ENCODE results near the gene NAV2.

NAV2 gene

GRCh38 chr11:20157728-20158127, 445.1 kb downstream of the NAV2 start:
- no peaks in the 10 kb centered on the region for H3K4me1 ChIP-seq (ENCODE audit: low read length)
- H3K27ac ChIP-seq (ENCODE audit: low read length): no peak overlapping the region
- no peak for DNase-seq
- H3K4me3 ChIP-seq (ENCODE audit: low read length): no peak overlapping the region
- 0 out of 2 replicates have a peak, but pooled peaks cover 3% of the 10 kb centered on the region for H3F3A ChIP-seq (ENCODE audit: insufficient read depth, low read length)
- TF ChIP-seq, protein P1, sequence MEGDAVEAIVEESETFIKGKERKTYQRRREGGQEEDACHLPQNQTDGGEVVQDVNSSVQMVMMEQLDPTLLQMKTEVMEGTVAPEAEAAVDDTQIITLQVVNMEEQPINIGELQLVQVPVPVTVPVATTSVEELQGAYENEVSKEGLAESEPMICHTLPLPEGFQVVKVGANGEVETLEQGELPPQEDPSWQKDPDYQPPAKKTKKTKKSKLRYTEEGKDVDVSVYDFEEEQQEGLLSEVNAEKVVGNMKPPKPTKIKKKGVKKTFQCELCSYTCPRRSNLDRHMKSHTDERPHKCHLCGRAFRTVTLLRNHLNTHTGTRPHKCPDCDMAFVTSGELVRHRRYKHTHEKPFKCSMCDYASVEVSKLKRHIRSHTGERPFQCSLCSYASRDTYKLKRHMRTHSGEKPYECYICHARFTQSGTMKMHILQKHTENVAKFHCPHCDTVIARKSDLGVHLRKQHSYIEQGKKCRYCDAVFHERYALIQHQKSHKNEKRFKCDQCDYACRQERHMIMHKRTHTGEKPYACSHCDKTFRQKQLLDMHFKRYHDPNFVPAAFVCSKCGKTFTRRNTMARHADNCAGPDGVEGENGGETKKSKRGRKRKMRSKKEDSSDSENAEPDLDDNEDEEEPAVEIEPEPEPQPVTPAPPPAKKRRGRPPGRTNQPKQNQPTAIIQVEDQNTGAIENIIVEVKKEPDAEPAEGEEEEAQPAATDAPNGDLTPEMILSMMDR (IDR thresholded peaks at IDR 0.05; ENCODE audit: low read length): no peak
- TF ChIP-seq EZH2phosphoT487 (IDR thresholded peaks at IDR 0.05; ENCODE audit: low read length) (no peak), EZH2 (optimal IDR thresholded peaks at IDR 0.05; ENCODE audit: low read depth, low read length) (no peak)
- no peaks in the 10 kb centered on the region for H4K20me1 ChIP-seq (ENCODE audit: insufficient read depth, low read length)
- H2AFZ ChIP-seq (ENCODE audit: low read length): no peak overlapping the region
- H3K9me2 ChIP-seq (replicated peaks; ENCODE audit: insufficient read depth, low read length): no peaks in the 10 kb centered on the region
- H3K9me3 ChIP-seq (replicated peaks; ENCODE audit: insufficient read depth, low read length): no peaks in the 10 kb centered on the region
- H3K27me3 ChIP-seq (replicated peaks; ENCODE audit: insufficient read depth, low read length): peaks cover 66% of the 10 kb centered on the region
- no peak overlapping the region for H3K9ac ChIP-seq (ENCODE audit: low read length)
- H3K79me2 ChIP-seq (ENCODE audit: low read length): no peaks in the 10 kb centered on the region
- no peak overlapping the region for H3K4me2 ChIP-seq (ENCODE audit: low read depth, low read length)
- H3K36me3 ChIP-seq (replicated peaks; ENCODE audit: insufficient read depth, low read length): no peaks in the 10 kb centered on the region

GRCh38 chr11:20158597-20159257, 446.1 kb downstream of the NAV2 start:
- H3K4me1 ChIP-seq (ENCODE audit: low read length): no peaks in the 10 kb centered on the region
- no peak for DNase-seq
- H3K4me2 ChIP-seq (ENCODE audit: low read depth, low read length): no peak overlapping the region
- no peaks in the 10 kb centered on the region for H3K36me3 ChIP-seq (replicated peaks; ENCODE audit: insufficient read depth, low read length)
- peaks cover 74% of the 10 kb centered on the region for H3K27me3 ChIP-seq (replicated peaks; ENCODE audit: insufficient read depth, low read length)
- H3K27ac ChIP-seq (ENCODE audit: low read length): no peak overlapping the region
- no peaks in the 10 kb centered on the region for H3K9me2 ChIP-seq (replicated peaks; ENCODE audit: insufficient read depth, low read length)
- H2AFZ ChIP-seq (ENCODE audit: low read length): no peak overlapping the region
- TF ChIP-seq EZH2 (optimal IDR thresholded peaks at IDR 0.05; ENCODE audit: low read depth, low read length) (no peak), EZH2phosphoT487 (IDR thresholded peaks at IDR 0.05; ENCODE audit: low read length) (no peak)
- TF ChIP-seq, protein P1 (IDR thresholded peaks at IDR 0.05; ENCODE audit: low read length): no peak
- no peaks in the 10 kb centered on the region for H4K20me1 ChIP-seq (ENCODE audit: insufficient read depth, low read length)
- 0 out of 2 replicates have a peak, but pooled peaks cover 3% of the 10 kb centered on the region for H3F3A ChIP-seq (ENCODE audit: insufficient read depth, low read length)
- H3K9me3 ChIP-seq (replicated peaks; ENCODE audit: insufficient read depth, low read length): no peaks in the 10 kb centered on the region
- no peak overlapping the region for H3K9ac ChIP-seq (ENCODE audit: low read length)
- H3K79me2 ChIP-seq (ENCODE audit: low read length): no peaks in the 10 kb centered on the region
- H3K4me3 ChIP-seq (ENCODE audit: low read length): no peak overlapping the region

DNA sequence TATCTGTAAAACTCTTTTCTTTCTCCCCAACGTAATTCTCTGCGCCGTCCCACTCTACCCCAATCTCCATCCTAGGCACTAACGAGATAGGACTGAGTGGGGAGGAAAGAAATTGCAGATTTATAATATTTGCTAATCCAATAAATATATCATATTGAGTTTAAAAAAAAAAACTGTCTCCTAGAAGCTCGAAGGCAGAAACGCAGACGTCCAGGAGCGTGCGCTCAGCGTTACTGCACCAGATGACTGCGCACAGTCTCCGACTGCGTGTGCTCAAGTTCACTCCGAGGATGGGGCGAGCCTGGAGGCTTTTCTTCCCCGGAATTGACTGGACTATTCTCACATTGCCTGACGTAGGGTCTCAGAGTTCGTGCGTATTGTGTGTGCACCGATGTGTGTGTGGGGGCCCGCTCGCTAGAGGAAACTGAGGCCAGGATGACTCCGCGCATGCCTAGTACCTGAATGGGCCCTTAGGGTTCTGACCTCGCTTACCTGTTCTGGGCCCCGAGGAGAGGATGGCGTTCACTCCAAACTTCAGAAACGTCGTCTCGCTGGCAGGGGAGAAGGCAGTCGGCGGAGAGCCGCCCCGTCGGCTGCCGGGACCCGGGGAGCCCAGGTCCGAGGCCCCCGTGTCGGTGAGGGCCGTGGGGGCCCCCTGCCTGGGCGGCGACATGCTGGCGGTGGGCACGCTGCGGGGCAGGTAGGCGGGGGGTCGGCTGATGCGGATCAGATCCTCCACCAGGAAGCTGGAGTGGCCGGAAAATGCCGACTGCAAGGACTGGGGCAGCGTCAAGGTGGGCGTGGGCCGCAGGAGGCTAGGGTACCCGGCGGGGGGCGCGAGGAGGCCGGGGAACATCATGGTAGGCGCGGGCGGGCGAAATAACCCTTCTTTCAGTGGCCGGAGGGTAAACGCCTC, 447.1 kb downstream of the NAV2 start:
- Histone ChIP-seq H2AFZ (ENCODE audit: low read length) (no peak overlapping the region), H3K79me2 (ENCODE audit: low read length) (no peaks in the 10 kb centered on the region), H3K36me3 (replicated peaks; ENCODE audit: insufficient read depth, low read length) (no peaks in the 10 kb centered on the region)

More for the DNA sequence above, 447.1 kb downstream of the NAV2 start:
- DNase-seq: no peak
- no peak overlapping the region for H3K4me2 ChIP-seq (ENCODE audit: low read depth, low read length)
- 0 out of 2 replicates have a peak, but pooled peaks cover 3% of the 10 kb centered on the region for H3F3A ChIP-seq (ENCODE audit: insufficient read depth, low read length)
- no peak overlapping the region for H3K9ac ChIP-seq (ENCODE audit: low read length)
- no peak overlapping the region for H3K27ac ChIP-seq (ENCODE audit: low read length)
- H3K4me1 ChIP-seq (ENCODE audit: low read length): no peaks in the 10 kb centered on the region
- TF ChIP-seq EZH2 (optimal IDR thresholded peaks at IDR 0.05; ENCODE audit: low read depth, low read length): no peak
- no peak for TF ChIP-seq EZH2phosphoT487 (IDR thresholded peaks at IDR 0.05; ENCODE audit: low read length)
- TF ChIP-seq, protein P1 (IDR thresholded peaks at IDR 0.05; ENCODE audit: low read length): no peak
- H3K4me3 ChIP-seq (ENCODE audit: low read length): no peak overlapping the region
- no peaks in the 10 kb centered on the region for H3K9me3 ChIP-seq (replicated peaks; ENCODE audit: insufficient read depth, low read length)
- H4K20me1 ChIP-seq (ENCODE audit: insufficient read depth, low read length): no peaks in the 10 kb centered on the region
- H3K27me3 ChIP-seq (replicated peaks; ENCODE audit: insufficient read depth, low read length): peaks cover 83% of the 10 kb centered on the region
- H3K9me2 ChIP-seq (replicated peaks; ENCODE audit: insufficient read depth, low read length): no peaks in the 10 kb centered on the region
